GM19372 (cell line): Measurements from ENCODE around the gene RPTOR.

Source experiments
- ATAC-seq: cut with Tn5 transposase; IDR thresholded peaks from one replicate; pipeline ENCODE4 v1.9.1; 2021; ENCODE audit warnings: mild to moderate bottlenecking, low read depth, moderate library complexity; ENCODE audit not compliant: unreplicated experiment

Gene RPTOR

DNA sequence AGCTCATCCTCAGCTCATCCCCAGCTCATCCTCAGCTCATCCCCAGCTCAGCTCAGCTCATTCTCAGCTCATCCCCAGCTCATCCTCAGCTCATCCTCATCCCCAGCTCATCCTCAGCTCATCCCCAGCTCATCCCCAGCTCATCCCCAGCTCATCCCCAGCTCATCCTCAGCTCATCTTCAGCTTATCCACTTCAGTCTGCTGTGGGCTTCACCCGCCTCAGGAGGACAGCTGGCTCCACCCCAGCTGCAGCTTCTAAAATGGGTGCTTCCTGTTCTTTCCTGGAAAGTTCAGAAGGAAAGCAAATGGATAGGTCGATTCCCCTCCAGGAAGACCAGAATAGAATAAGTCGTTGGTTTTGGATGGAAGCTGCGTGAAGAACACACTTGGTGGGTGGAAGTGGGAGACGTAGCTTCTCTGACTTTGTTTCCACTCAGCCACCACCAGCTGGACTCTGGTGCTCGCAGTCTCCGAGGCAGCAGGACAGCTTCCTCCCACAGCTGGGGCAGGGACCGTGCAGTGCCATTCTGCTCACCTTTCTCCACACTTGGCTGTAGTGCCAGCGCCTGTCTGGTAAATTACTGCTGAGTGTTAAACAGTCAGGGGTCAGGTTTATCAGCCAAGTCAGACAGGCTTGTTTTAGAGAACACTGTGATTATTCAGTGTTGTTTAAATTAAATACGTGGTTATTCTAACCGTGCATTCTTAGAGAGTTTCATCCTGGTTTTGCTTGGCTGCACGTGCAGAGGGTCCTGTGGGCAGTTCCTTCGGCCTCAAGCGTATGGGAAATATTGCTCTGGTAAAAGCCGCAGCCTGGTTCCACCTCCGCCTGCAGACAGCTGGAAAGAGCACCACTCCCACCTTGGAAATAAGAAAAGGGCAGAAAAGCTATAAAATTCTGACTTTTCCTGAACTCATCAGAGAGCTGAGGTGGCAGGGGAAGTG, 386.0 kb downstream of the RPTOR start:
- no peak for ATAC-seq

DNA sequence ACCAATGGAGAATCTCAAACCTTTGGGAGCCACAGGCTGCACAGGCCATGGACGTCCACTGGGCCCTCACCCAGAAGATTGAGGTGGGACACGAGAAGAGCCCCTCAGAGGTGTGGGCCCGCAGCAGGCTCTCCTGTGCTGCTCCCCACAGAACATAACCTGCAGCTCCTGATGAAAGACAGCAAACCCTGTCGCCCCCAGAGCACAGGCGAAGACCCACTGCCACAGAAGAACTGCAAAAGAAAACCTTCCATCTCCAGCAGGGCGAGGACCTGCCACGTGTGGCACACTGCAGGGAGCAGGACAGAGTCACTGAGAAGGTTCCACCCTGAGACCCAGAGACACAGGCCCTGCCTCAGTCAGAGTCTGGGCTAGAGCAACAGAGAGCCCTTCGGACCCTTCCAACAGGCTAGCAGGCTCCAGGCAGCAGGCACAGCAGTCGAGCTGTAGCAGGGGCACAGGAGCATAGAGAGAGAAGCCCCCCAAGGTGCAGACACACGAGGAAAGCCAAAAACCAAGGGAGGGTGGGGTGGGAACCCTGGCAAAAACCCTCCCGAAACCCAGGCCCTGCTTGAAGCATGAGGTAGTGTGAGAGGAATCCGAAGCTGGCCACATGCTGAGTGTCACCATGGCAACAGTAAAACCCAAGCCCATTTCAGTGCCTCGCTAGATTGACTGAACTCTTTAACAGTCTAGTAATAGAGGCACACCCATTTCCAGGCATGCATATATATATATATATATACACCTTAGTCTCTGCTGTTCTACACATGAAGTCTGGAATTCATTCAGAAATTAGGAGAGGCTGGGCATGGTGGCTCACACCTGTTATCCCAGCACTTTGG, 387.0 kb downstream of the RPTOR start:
- ATAC-seq = no peak

DNA sequence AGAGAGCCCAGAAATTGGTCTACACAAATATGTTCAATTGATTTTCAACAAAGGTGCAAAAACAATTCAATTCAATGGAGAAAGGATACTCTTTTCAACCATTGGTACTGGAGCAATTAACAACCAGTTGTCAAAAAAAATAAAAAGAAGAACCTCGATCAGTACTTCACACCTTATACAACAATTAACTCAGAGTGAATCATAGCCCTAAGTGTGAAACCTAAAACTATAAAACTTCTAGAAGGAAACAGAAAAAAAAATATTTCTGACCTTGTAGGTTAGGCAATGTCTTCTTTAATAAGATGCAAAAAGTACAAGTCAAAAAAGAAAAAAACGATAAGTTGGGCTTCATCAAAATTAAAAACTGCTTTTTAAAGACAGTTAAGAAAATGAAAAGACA, 390.9 kb downstream of the RPTOR start:
- no peak for ATAC-seq

DNA sequence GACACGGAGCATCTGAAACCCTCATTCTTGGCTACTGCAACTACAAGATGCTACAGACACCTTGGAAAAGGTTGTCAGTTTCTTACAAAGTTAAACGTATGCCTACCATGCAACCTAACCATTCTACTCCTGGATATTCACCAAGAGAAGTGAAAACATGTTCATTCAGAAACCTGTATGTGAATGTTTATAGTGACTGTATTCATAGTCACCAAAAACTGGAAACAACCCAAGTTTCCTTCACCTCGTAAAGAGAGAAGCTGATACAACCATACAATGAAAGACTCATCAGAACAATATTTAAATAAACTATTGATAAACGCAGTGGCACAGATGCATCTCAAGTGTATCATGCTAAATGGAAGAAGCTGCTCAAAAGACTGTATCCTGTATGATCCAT, 391.6 kb downstream of the RPTOR start:
- ATAC-seq = no peak

DNA sequence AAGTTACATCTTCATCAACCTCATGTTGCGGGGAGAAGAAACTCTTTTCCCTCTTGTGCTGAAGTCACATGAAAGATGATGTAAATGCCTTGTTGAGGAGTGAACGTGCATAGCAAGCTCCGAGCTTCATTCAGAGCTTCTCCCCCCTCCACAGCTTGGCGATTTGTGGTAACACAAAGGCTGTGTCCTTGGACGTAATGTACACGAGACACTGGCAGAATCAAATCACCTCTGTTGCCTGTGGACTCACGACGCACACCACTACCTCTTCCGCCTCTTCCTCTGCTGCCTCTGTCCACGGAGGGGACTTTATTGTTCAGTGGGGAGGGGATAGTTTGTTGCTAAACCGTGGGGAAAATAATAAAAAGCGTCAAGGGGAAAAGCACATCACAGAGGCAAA, 392.1 kb downstream of the RPTOR start:
- no peak for ATAC-seq

DNA sequence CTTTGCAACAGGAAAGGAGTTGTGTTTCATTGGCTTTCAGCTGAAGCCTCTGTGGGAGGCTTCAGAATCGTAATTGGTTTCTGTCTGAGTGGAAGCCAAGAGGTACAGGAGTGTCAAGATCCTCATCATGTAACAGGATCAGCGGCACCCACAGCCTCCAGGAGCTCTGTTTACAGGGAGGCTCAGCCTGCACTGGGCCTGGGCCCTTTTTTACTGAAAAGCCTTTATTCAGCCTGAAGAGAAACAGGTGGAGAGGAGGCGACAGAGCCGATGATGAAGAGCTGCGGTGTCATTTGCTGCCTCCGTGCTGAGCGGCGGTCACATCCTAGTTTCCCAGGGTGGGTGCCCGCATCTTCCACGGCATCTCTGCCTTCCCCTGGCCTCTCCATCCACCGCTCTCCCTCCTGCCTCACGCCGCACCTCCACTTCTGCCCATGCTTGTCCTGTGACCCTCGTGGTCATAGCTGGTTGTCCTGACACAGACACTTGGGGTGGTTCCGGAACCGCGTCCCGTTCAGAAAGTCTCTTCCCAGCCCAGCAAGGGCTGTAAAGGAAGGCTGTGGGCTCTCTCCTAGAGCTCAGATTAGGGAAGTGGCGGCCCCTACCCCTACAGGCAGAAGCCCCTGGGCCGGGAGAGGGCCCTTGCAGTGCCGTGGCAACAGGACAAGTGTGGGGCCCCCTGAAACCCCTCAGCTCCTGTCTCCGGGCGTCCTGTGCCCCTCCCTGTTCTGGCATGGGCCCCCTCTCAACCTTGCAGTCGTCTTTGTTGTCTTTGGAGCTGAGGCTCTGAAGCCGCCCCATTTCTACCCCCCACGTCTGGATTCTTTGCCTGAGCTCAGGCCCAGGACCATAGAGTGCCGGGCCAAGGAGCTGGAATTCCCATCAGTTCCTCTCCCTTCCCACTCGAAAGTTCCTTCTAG, 393.1 kb downstream of the RPTOR start:
- ATAC-seq = no peak

DNA sequence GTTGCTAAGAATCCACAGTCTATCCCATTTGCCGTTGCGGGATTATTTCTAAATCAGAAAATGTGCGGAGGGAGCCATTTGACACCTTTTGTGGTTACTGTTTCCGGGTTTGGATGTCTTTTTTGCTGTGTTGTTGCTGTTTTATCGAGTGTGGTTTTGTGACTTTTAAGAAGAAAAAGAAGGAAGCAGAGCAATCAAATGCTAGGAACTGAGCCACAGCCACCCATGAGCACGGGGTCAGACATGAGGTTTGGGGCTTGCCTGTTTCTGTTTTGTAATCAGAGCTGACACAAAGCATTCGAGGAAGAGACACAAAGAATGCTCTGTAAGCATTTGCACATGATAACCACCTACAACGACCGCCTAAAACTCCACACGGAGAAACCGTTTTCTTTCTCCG, 393.9 kb downstream of the RPTOR start:
- no peak for ATAC-seq

DNA sequence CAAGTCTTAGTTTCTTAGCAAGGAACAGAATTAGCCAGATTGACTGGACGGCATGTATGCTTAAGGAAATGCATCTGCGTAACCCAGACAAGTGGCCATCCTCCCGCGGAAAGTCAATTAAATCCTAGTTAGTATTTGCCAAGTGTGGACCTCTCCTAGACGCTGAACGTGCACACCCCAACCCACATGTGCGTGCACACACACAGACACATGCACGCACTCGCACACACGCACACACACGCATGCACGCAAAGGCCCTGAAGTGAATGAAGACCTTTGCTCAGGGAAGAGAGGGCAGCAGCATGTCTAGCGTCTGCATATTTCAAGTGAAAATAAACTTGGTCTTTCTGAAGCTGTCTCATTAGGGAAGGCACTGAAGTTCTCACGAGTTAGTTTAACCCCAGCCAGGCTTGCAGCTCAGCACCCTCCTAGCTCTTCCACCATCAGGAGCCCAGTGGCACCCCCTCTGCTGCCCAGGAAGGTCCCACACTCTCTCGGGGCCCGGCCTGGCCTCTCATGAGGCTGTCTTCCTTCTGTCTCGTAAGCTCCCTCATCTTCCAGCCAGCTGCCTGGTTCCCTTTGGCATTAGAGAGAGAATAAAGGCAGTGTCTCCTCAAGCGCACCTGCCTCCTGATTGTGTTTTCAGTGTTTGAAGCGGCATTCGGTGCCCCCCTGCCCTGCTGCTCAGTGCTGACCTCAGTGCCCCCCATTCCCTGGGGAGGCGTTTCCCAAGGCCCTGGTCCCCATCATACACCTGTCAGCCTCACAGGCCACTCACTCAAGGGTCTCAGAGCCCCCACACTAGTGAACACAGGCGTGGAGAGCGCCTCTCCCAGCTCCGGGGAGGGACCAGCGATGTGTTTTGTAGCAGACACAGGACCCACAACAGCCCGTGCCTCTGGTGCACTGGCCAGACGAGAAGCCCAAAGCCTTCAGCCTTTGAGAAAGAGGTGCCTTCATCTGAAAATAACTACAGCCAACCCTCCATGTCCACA, 394.8 kb downstream of the RPTOR start:
- no peak for ATAC-seq

DNA sequence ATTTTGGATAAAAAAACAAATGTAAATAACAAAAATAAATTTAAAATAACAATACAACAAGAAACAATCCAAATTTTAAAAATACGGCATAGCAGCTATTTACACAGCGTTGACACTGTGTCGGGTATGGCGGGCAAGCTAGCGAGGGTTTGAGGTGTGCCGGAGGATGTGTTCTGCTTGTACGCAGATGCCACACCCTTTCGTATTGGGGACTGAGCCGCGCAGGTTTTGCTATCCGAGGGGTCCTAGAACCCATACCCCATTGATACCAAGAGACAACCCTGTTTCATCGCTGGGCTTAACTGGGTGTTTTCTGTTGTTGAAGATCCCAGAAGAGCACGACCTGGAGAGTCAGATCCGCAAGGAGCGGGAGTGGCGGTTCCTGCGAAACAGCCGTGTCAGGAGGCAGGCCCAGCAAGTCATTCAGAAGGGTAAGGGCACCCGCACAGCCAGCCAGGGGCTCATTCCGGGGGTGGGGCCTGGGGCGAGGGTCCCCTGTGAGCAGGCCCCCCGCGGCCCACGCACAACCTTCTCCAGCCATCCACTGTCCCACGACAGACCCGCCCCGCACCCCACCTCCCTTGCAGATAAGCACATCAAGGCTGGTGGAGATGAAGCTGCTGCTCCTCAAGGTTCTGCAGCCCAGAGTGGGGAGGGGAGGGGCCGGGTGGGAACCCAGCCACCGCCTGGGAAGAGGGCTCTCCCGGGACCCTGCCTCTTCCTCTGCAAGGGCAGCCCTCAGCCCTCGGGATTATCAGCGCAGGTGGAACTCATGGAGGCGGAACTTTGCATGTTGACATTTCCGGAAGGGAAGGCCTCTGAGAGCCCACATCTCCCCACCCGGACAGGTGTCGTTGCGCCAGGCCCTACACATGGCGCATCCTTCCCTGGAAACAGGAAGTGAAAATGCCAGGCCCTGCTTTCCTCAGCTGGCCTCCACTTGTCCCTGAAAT, 395.8 kb downstream of the RPTOR start:
- no peak for ATAC-seq

DNA sequence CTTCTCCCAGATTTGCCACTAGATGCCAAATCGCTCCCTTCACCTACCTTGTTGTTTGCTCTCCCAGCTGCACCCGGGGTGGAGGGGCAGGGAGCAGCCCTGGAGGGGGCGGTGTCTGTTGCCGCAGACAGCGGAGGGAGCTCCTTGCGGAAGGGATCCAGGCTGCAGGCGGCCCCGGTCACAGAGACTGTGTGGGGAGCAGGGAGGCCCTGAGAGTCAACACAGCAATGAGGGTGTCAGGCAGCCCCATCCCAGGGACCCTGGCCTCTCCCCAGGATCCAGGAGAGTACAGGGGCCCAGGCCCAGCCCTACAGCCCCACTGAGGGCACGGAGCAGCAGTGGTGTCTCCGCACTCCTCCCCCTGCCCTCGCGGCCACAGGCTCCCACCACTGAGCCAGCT, 396.5 kb downstream of the RPTOR start:
- ATAC-seq = no peak

DNA sequence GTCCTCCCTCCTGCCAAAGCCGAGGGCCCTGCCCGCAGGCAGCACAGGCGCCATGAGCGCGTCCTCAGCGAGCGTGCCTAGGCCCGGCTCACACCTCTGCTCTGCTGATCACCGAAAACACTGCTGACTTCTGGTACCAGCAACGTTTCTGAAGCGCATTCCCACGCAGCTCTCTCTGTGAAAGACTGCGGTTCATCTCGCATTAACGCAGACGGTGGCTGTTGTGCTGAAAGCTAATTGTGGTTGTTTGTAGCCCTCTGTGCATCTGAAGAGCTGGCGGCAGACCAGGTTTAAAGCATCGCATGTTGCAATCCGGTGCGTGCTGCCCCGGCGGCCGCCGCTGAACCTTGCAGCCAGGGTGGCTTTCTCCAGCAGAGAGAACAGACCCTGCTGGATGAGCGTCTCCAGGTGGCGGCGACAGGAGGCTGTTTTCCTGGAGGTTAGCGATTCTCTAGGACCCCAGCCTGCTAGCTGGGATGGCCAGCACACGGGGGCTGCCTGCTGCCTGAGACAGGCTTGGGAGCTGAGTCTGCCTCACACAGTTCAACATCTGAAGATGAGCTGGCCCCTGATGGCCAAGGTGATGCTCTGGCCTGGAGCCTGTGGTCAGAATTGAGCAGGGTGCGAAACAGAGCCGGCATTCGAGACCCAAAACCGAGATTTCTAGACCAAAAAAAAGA, 397.2 kb downstream of the RPTOR start:
- no peak for ATAC-seq

DNA sequence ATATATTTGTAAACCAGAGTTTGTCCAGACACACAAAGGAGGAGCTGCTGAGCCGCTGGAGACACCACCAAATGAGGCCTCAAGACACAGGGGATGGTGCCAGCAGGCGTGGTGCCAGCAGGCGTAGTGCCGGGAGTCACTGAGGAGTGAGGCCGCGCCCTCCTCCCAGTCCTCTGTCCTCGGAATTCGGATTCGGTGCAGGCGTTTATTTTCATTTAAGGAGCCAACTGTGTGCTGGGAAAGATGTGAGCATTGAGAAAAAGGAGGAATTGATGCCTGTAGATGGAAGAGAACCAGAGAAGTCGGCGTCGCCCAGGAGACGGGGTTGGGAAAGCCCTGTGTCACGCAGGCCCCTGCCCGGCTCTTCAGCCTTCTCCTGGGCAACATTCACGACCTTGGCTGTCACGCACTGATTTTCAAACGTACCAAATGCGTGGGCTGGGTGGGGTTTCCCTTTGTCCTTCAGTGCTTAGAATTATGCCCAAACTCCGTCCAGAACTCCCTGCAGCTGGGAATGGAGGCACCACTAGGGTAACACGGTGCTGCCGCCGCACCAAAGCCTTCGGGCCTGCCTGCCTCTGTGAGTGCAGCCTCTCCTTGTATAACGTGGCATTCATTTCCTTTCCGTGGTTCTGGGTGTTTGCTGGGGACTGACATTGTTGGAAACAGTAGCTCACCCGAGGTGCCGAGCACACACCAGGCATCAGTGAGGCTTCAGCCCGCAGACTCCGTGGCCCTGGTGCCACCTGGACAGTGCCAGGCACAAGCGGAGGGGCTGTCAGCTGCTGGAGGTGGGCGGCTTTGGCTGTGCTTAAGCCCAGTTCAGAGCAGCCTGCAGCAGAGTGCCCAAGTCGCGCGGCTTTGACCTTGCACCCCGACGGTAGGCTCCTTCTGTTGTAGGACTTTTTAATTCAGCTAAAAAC, 398.0 kb downstream of the RPTOR start:
- no peak for ATAC-seq

DNA sequence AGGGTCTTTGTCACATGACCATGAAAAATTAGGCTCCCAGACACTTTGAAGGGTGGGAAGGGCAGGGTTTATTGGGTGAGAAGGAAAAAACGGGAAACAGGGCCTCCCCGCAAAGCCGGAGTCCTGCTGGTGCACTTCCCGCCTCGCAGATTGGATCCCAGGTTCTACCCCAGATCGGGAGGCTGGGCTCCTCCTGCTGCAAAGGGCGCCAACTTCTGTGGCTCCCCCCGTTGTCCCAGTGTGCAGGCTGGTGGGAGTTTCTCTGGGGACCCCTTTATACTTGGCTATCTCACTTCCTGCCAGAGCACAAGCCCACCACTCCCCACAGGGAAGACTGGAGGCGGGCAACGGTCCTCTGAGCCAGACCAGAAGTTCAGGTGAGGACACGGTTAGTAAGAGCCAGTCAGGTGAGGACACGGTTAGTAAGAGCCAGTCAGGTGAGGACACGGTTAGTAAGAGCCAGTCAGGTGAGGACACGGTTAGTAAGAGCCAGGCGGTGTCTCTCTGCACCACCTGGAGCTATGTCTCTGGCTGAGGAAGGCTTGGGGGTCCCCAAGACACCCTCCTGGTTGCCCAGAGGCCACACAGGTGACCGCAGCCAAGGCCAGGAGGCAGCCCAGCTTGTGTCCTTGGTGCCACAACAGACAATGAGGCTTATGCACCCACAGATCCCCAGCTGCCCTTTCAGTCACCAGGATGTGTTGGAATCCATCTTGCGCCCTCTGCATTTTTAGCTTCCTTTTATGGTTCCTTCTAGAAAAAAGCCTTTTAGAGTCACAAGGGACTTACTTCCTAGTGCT, 398.9 kb downstream of the RPTOR start:
- no peak for ATAC-seq

DNA sequence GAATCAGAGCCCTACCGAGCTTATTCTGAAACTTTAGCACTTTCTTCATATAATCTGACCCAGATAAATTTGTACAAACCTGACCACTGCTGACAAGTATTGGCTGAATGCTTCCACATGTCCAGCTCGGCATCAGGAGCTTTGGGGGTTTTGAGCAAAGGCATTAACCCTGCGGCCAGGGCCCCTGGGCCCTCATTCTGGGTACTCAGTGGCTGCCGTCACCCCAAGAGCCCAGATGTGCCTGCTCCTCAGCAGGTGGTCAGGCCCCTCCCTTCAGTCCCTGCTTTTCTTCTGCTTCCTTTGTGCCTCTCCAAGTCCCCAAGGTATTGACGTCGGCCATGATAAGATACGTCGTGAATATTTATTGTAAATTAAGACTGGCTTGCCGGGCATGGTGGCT, 399.7 kb downstream of the RPTOR start:
- no peak for ATAC-seq

DNA sequence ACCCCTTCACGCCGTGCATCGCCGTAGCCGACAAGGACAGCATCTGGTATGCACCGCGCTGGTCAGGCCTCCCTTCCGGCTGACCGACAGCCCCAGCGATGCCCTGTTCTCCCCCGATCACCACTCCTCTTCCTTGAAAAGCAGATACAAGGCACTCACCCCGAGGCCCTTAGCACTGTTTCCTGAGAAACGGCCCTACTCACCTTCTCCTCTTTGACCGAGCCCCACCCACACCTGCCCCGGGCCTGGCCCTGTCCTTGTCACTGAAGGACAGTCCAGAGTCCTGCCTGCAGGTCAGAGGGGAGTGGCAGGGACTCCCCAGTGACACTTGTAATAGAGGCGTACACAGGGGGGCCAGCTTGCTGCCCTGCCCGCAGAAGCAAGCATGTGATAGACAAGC, 401.1 kb downstream of the RPTOR start:
- no peak for ATAC-seq

DNA sequence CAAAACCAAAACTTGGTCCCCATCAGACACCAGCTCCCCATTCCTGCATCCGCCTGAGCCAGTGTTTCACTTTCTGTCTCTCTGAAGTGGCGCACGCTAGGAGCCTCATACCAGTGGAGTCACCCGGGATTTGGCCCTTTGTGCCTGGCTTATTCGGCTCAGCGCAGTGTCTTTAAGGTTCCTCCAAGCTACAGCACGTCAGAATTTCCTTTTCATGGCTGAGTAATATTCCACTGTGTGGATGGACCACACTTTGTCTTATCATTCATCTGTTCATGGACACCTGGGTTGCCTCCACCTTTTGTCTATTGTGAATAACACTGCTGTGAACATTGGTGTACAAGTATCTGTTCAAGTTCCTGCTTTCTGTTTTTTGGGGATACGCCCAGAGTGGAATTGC, 401.8 kb downstream of the RPTOR start:
- no peak for ATAC-seq
